ENCODE data around the gene SLC29A1. TPM values are rescaled to one million over a fixed set of nuclear protein-coding genes. Genes with fewer than 3 reads are reported as not detected.

SLC29A1 gene
- total RNA-seq, 6 experiments from 2014 or later = 14.9 to 29.9 (median 26.8) TPM

DNA sequence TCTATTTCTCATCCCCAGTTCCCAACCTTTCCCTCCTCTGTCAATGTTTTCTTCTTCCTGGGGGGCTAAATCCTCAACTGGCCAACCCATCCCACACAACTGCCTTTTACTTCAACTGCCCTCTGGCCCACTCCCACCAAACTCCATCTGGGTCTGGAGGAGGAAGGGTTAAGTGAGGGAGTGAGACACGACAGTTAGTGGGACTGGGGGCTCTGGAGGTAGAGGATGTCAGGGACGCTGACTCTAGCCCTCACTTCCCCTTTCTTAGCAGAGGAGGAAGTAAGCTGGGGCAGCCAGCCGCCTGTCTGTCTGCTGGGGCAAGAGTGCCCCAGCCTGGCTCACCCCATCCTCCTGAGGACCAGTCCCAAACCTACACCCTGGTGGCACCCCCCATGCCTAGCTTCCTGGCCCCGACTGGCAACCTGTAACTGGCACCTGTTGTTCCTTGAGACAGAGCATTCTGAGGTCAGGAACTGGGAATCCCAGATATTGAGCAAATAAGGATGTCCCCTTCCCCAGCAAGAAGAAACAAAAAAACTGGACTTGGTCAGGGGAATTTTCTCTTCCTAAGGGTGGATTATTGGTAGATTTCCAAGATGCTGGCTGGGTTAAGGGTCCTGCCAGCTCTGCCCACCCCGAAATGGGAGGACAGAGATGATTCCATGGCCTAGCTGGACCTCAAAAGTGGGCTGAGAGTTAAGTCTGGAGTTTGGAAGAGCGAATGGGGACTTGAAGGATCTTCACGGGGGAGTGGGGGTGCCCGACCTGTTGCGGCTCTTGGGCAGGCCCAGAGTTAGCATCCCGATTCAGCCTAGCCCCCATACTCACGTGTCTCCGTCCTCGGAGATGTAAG, 41.0 kb downstream of the SLC29A1 start:
- Mint-ChIP-seq H3K4me3 (peak overlapping the region; percentile 91), H3K9me3 (no peaks in the 10 kb centered on the region), H3K36me3 (ENCODE audit: low read depth) (no peaks in the 10 kb centered on the region), H3K4me1 (ENCODE audit: low read depth) (peaks cover 27% of the 10 kb centered on the region), H3K27ac (peak overlapping the region; percentile 69), H3K27me3 (ENCODE audit: insufficient read depth) (peaks cover 9% of the 10 kb centered on the region)
- DNase-seq = no peak
- TF ChIP-seq, protein P1, sequence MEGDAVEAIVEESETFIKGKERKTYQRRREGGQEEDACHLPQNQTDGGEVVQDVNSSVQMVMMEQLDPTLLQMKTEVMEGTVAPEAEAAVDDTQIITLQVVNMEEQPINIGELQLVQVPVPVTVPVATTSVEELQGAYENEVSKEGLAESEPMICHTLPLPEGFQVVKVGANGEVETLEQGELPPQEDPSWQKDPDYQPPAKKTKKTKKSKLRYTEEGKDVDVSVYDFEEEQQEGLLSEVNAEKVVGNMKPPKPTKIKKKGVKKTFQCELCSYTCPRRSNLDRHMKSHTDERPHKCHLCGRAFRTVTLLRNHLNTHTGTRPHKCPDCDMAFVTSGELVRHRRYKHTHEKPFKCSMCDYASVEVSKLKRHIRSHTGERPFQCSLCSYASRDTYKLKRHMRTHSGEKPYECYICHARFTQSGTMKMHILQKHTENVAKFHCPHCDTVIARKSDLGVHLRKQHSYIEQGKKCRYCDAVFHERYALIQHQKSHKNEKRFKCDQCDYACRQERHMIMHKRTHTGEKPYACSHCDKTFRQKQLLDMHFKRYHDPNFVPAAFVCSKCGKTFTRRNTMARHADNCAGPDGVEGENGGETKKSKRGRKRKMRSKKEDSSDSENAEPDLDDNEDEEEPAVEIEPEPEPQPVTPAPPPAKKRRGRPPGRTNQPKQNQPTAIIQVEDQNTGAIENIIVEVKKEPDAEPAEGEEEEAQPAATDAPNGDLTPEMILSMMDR (IDR thresholded peaks at IDR 0.05) = no peak

DNA sequence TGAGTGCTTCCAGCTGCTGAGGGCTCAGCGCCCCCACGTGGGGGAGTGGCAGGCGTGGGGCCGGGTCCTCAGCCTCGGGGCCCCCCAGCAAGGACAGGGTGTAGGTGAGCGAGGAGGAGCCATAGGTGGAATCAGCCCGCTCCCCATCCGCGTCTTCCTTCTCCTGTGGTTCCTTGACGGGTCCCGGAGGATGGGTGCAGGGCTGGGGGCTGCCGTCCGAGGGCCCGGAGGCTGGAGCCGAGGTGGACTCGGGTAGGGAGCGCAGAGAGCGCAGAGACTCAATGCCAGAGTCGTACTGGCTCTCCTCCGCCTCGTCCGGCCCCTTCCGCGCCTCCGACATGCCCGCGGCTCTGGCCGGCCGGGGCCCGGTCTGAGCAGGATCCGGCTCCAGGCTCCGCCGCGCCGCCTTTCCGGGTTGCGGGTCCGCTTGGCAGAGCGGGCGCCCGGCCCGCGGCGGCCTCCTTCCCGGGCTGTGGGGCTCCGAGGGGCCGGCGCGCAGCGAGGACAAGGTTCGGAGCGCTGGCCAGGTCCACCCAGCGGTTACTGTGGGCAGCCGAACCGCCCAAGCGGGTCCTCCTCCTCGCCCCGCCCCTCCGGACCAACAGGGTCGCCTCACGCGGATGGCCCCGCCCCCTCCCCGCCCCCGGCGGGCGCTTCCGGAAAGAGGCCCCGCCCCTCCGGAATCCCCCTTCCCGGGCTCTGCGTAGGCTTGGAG, 41.8 kb downstream of the SLC29A1 start, which contains the start of gene NFKBIE:
Gene NFKBIE (minus strand): TSS at position 545 of the 715 bp plus-strand sequence. CDS start 205 bp downstream, at position 340.
- no peaks in the 10 kb centered on the region for H3K36me3 Mint-ChIP-seq (ENCODE audit: low read depth)
- H3K27me3 Mint-ChIP-seq (ENCODE audit: insufficient read depth) = peaks cover 16% of the 10 kb centered on the region
- TF ChIP-seq, protein P1 (IDR thresholded peaks at IDR 0.05) = peak; percentile 66
- peaks cover 27% of the 10 kb centered on the region for H3K4me1 Mint-ChIP-seq (ENCODE audit: low read depth)
- peak within 1 kb of the TSS; percentile 91 for H3K4me3 Mint-ChIP-seq
- peak within 1 kb of the TSS; percentile 69 for H3K27ac Mint-ChIP-seq
- DNase-seq = peak; percentile 75
- no peaks in the 10 kb centered on the region for H3K9me3 Mint-ChIP-seq

DNA sequence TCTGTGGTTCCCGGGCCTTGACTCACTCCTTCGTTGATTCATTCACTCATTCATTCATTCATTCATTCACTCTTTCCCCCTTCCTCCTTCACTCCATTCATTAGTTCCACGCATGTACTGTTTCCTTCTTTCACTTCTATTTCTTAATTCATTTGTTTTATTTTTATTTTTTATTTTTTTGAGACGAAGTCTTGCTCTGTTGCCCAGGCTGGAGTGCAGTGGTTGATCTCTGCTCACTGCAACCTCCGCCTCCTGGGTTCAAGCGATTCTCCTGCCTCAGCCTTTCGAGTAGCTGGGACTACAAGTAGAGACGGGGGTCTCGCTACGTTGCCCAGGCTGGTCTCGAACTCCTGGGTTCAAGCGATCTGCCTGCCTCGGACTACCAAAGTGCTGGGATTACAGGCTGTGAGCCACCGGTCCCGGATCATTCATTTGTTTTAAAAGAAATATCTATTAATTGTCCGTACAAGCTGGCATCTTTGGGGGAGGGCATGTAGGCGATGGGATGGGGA, 42.4 kb downstream of the SLC29A1 start:
- H3K36me3 Mint-ChIP-seq (ENCODE audit: low read depth) = no peaks in the 10 kb centered on the region
- H3K27ac Mint-ChIP-seq = peak overlapping the region; percentile 14; the same call in 1 of the 2 replicates
- peak overlapping the region; percentile 91 for H3K4me3 Mint-ChIP-seq
- H3K4me1 Mint-ChIP-seq (ENCODE audit: low read depth) = peaks cover 27% of the 10 kb centered on the region
- peaks cover 16% of the 10 kb centered on the region for H3K27me3 Mint-ChIP-seq (ENCODE audit: insufficient read depth)
- H3K9me3 Mint-ChIP-seq = no peaks in the 10 kb centered on the region
- TF ChIP-seq, protein P1 (IDR thresholded peaks at IDR 0.05) = no peak
- DNase-seq = no peak

DNA sequence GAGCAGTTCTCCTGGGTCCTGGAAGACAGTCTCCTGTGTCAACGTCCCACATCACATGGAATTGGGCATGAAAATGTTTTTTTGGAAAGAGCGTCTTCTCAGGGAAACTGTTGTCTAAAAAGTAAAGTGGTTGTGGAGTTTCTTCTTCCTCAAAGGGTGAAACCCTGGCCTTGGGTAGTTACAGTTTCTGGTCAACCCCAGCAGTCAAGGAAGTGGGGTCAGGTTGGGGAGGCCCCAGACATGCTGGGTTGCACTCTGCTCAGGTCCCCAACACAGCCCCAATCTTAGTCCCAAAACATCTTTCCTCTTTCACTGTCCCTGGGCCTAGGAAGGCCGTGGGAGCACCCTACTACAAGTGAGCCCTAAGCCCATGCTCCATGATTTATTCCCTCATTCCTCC, 43.0 kb downstream of the SLC29A1 start:
- no peaks in the 10 kb centered on the region for H3K36me3 Mint-ChIP-seq (ENCODE audit: low read depth)
- H3K27me3 Mint-ChIP-seq (ENCODE audit: insufficient read depth) = peaks cover 20% of the 10 kb centered on the region
- no peaks in the 10 kb centered on the region for H3K9me3 Mint-ChIP-seq
- TF ChIP-seq, protein P1 (IDR thresholded peaks at IDR 0.05) = no peak
- DNase-seq = no peak
- no peak overlapping the region for H3K4me3 Mint-ChIP-seq
- H3K27ac Mint-ChIP-seq = no peak overlapping the region
- H3K4me1 Mint-ChIP-seq (ENCODE audit: low read depth) = peaks cover 27% of the 10 kb centered on the region

DNA sequence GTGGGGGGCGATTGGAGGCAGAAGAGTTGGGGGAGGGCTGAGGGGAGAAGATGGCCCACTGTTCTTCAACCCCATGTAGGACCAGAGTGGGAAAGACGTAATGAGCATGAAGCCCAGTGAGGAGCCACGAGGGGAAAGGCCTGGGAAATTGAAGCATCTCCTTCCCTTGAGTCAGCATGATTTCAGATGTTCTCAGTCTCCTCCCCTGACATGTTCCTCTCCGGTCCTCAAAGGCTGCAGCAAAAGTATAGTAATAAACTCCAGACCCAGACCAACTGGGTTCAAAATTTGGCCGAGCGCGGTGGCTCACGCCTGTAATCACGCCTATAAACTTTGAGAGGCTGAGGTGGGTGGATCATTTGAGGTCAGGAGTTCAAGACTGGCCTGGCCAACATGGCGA, 43.9 kb downstream of the SLC29A1 start:
- Mint-ChIP-seq H3K27ac (no peak overlapping the region), H3K9me3 (no peaks in the 10 kb centered on the region), H3K27me3 (ENCODE audit: insufficient read depth) (peaks cover 25% of the 10 kb centered on the region), H3K4me3 (no peak overlapping the region), H3K4me1 (ENCODE audit: low read depth) (peaks cover 26% of the 10 kb centered on the region), H3K36me3 (ENCODE audit: low read depth) (no peaks in the 10 kb centered on the region)
- TF ChIP-seq, protein P1 (IDR thresholded peaks at IDR 0.05) = no peak
- DNase-seq = no peak
